Right lobe of liver (tissue), 4 donors: Measurements from ENCODE around the gene PCLO.

Source experiments
- CTCF ChIP-seq, 4 donors: fragments of 200-600 bp in 3 of 4; fragments of 450-650 bp in 1 of 4; IDR thresholded peaks; one replicate each; pipeline versions ENCODE4 v1.5.1 to v1.8.0; 2016 to 2022; ENCODE audit warnings: antibody characterized with exemption in 4 of 4, mild to moderate bottlenecking in 2 of 4
- POLR2A ChIP-seq: fragments of 450-650 bp; IDR thresholded peaks from one replicate; pipeline ENCODE4 v1.6.1; 2017; ENCODE audit warnings: antibody characterized with exemption, mild to moderate bottlenecking
- donor health status: DM: no; HTN: no; CAD: no.
- donor health status: DM: no; HTN: no; CAD: no.
- donor health status: DM: no; HTN: yes; CAD: no.

DNA sequence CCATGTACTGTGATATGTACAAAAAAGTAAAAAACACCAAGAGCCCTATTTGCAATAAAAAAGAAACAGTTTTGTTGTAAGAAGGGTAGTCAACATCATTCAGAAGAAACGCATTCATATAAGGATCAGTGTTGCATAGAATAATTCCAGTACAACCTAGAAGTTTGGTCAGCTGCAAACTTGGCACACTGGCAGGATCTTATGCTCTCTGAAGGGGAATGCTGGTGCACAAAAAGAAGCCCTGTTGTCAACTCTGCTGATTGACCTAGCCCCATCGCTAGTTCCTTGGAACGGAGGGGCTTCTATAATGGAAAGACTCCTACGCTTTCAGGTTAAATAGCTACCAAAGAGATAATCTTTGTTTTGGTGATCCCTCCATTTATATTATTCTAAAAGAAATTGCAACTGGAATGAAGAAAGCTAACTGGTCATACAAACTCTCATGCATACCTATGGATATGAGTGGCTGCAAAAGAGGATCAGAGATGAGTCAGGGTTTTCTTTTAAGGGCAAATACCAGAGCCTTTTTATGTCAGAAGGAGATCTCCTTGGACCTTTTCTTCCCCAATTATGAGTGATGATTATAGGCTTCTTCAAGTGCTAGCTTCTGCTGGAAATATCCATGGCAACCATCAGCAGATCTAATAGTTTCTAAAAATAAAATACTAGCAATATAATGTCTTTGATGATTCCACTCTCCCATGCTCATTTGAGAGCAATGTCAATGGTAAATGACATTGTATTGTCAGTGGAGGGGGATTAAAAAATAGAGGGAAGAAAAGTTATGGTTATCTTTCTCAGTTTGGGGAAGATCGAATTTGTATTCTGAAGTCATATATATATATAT, 406.8 kb downstream of the PCLO start:
- TF ChIP-seq CTCF (IDR thresholded peaks at IDR 0.05) (no peak), POLR2A (no peak)
